HepG2 (cell line): ENCODE measurements around the gene WIZ. TPM values are rescaled to one million over a fixed set of nuclear protein-coding genes. Genes with fewer than 3 reads are reported as not detected.
A peak's percentile ranks its signal among the peaks of the same experiment; 100 is the strongest.

Experiments
- CENPX ChIP-seq: sonication (generic); formaldehyde crosslinking; IDR thresholded peaks from 2 replicates; pipeline ENCODE4 v1.9.0; 2021; ENCODE audit warnings: mild to moderate bottlenecking, missing genetic modification reagents, moderate library complexity
- RFX5 ChIP-seq: IDR thresholded peaks from 2 replicates; pipeline ENCODE4 v1.6.1; 2011; ENCODE audit warnings: low read depth, low read length, improper control_type of control experiment
- SALL1 ChIP-seq: sonication (generic); formaldehyde crosslinking; IDR thresholded peaks from 2 replicates; pipeline ENCODE4 v1.8.0; 2022; ENCODE audit warnings: mild to moderate bottlenecking, missing genetic modification reagents
- USF2 ChIP-seq, 2 experiments: sonication (generic) in 1 of 2; formaldehyde crosslinking in 1 of 2; IDR thresholded peaks; 2 replicates each; pipeline versions ENCODE4 v1.5.1 to v1.6.1; 2011 to 2020; ENCODE audit warnings: borderline replicate concordance in 1 of 2, low read depth in 1 of 2, low read length in 1 of 2, mild to moderate bottlenecking in 1 of 2, missing genetic modification reagents in 1 of 2, moderate library complexity in 1 of 2
- ZNF567 ChIP-seq: sonication (generic); formaldehyde crosslinking; IDR thresholded peaks from 2 replicates; pipeline ENCODE4 v1.8.1; 2023; ENCODE audit warnings: mild to moderate bottlenecking, missing genetic modification reagents, borderline replicate concordance
- ZNF777 ChIP-seq: sonication (generic); formaldehyde crosslinking; IDR thresholded peaks from 2 replicates; pipeline ENCODE4 v1.4.0; 2020; ENCODE audit warnings: missing genetic modification reagents
- ZNF83 ChIP-seq: sonication (generic); formaldehyde crosslinking; IDR thresholded peaks from 2 replicates; pipeline ENCODE4 v1.4.0; 2020; ENCODE audit warnings: missing genetic modification reagents, mild to moderate bottlenecking, borderline replicate concordance
- polyA plus RNA-seq, 8 experiments: library from polyadenylated mRNA; depleted of rRNA in 3 of 8; stranded (reverse) in 7 of 8; unstranded in 1 of 8; fragments of >200 nt; fragmentation: Illumina TruSeq in 4 of 8; extraction: Trizol in 4 of 8; gene quantifications; 2 replicates each; pipeline versions ENCODE4 v1.2.1 to v1.2.3, GENCODE V29; 2011 to 2016; ENCODE audit warnings: low read depth in 4 of 8, missing spikeins in 1 of 8, mixed read lengths in 1 of 8; ENCODE audit not compliant: insufficient read depth in 1 of 8
- total RNA-seq, 5 experiments: library from RNA; depleted of rRNA; stranded (reverse); fragments of >200 nt; fragmentation: Illumina TruSeq; extraction: Trizol; gene quantifications; 2 replicates each; pipeline ENCODE4 v1.2.3, GENCODE V29; 2016; ENCODE audit warnings: low read depth in 1 of 5
- TF ChIP-seq, protein P1 (sequence below): sonication (generic); formaldehyde crosslinking; IDR thresholded peaks from 2 replicates; pipeline ENCODE4 v1.4.0; 2020; ENCODE audit warnings: missing genetic modification reagents
- TF ChIP-seq, protein P2 (sequence below): sonication (generic); formaldehyde crosslinking; conservative IDR thresholded peaks from 2 replicates; pipeline ENCODE4 v1.4.0; 2020; ENCODE audit warnings: mild to moderate bottlenecking, missing genetic modification reagents, moderate library complexity
- TF ChIP-seq, protein P3 (sequence below), 2 experiments: sonication (generic) in 1 of 2; formaldehyde crosslinking in 1 of 2; IDR thresholded peaks; 2 replicates each; pipeline versions ENCODE4 v1.6.1 to v1.9.0; 2014 to 2022; ENCODE audit warnings: antibody characterized with exemption in 1 of 2, borderline replicate concordance in 1 of 2, inconsistent platforms in 1 of 2, low read depth in 1 of 2, missing genetic modification reagents in 1 of 2

WIZ gene
- total and polyA plus RNA-seq, 2 of the 13 experiments (the other 11 are each of a cell fraction or from before 2014, with no cell fraction given) = 4.7 to 4.8 TPM

- TF ChIP-seq, protein P1, sequence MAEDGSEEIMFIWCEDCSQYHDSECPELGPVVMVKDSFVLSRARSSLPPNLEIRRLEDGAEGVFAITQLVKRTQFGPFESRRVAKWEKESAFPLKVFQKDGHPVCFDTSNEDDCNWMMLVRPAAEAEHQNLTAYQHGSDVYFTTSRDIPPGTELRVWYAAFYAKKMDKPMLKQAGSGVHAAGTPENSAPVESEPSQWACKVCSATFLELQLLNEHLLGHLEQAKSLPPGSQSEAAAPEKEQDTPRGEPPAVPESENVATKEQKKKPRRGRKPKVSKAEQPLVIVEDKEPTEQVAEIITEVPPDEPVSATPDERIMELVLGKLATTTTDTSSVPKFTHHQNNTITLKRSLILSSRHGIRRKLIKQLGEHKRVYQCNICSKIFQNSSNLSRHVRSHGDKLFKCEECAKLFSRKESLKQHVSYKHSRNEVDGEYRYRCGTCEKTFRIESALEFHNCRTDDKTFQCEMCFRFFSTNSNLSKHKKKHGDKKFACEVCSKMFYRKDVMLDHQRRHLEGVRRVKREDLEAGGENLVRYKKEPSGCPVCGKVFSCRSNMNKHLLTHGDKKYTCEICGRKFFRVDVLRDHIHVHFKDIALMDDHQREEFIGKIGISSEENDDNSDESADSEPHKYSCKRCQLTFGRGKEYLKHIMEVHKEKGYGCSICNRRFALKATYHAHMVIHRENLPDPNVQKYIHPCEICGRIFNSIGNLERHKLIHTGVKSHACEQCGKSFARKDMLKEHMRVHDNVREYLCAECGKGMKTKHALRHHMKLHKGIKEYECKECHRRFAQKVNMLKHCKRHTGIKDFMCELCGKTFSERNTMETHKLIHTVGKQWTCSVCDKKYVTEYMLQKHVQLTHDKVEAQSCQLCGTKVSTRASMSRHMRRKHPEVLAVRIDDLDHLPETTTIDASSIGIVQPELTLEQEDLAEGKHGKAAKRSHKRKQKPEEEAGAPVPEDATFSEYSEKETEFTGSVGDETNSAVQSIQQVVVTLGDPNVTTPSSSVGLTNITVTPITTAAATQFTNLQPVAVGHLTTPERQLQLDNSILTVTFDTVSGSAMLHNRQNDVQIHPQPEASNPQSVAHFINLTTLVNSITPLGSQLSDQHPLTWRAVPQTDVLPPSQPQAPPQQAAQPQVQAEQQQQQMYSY (CRISPR knock-in tag) = no peak
- TF ChIP-seq, protein P2, sequence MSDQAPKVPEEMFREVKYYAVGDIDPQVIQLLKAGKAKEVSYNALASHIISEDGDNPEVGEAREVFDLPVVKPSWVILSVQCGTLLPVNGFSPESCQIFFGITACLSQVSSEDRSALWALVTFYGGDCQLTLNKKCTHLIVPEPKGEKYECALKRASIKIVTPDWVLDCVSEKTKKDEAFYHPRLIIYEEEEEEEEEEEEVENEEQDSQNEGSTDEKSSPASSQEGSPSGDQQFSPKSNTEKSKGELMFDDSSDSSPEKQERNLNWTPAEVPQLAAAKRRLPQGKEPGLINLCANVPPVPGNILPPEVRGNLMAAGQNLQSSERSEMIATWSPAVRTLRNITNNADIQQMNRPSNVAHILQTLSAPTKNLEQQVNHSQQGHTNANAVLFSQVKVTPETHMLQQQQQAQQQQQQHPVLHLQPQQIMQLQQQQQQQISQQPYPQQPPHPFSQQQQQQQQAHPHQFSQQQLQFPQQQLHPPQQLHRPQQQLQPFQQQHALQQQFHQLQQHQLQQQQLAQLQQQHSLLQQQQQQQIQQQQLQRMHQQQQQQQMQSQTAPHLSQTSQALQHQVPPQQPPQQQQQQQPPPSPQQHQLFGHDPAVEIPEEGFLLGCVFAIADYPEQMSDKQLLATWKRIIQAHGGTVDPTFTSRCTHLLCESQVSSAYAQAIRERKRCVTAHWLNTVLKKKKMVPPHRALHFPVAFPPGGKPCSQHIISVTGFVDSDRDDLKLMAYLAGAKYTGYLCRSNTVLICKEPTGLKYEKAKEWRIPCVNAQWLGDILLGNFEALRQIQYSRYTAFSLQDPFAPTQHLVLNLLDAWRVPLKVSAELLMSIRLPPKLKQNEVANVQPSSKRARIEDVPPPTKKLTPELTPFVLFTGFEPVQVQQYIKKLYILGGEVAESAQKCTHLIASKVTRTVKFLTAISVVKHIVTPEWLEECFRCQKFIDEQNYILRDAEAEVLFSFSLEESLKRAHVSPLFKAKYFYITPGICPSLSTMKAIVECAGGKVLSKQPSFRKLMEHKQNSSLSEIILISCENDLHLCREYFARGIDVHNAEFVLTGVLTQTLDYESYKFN = peak; percentile 72
- TF ChIP-seq, protein P3, sequence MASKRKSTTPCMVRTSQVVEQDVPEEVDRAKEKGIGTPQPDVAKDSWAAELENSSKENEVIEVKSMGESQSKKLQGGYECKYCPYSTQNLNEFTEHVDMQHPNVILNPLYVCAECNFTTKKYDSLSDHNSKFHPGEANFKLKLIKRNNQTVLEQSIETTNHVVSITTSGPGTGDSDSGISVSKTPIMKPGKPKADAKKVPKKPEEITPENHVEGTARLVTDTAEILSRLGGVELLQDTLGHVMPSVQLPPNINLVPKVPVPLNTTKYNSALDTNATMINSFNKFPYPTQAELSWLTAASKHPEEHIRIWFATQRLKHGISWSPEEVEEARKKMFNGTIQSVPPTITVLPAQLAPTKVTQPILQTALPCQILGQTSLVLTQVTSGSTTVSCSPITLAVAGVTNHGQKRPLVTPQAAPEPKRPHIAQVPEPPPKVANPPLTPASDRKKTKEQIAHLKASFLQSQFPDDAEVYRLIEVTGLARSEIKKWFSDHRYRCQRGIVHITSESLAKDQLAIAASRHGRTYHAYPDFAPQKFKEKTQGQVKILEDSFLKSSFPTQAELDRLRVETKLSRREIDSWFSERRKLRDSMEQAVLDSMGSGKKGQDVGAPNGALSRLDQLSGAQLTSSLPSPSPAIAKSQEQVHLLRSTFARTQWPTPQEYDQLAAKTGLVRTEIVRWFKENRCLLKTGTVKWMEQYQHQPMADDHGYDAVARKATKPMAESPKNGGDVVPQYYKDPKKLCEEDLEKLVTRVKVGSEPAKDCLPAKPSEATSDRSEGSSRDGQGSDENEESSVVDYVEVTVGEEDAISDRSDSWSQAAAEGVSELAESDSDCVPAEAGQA (IDR thresholded peaks at IDR 0.05; ENCODE audit: low read depth) = no peak
- TF ChIP-seq, protein P3 (CRISPR knock-in tag; IDR thresholded peaks at IDR 0.05; ENCODE audit: borderline replicate concordance) = no peak
- TF ChIP-seq USF2 (IDR thresholded peaks at IDR 0.05; ENCODE audit: low read depth, low read length) (no peak), USF2 (CRISPR knock-in tag; IDR thresholded peaks at IDR 0.05; ENCODE audit: borderline replicate concordance) (no peak), CENPX (CRISPR knock-in tag) (no peak), ZNF567 (CRISPR knock-in tag) (no peak), ZNF83 (no peak), ZNF777 (CRISPR knock-in tag) (peak; percentile 54), RFX5 (no peak), SALL1 (peak; percentile 78; the same call in 1 of the 2 replicates)
Measured at GRCh38 chr19:15479391-15480345, 29.9 kb upstream of the WIZ start, which contains the start of gene PGLYRP2 (continued).
